BLaER1 (cell line): ENCODE results near the gene TEKT5.
"Not testable (repeated sequence)": the region's sequence is repeated elsewhere in the genome, so short reads cannot be mapped to it uniquely, and the experiment has no call there.

Source experiments
- H3K27ac ChIP-seq: shearing (Covaris generic); formaldehyde crosslinking; 2 replicates; pipeline ENCODE4 v1.8.1; 2022
- H3K27me3 ChIP-seq: shearing (Covaris generic); formaldehyde crosslinking; 2 replicates; pipeline ENCODE4 v1.8.1; 2022
- H3K36me3 ChIP-seq: shearing (Covaris generic); formaldehyde crosslinking; 2 replicates; pipeline ENCODE4 v1.8.1; 2022
- H3K4me1 ChIP-seq: shearing (Covaris generic); formaldehyde crosslinking; 2 replicates; pipeline ENCODE4 v1.8.1; 2022
- H3K4me2 ChIP-seq: shearing (Covaris generic); formaldehyde crosslinking; 2 replicates; pipeline ENCODE4 v1.8.1; 2022
- H3K4me3 ChIP-seq: shearing (Covaris generic); formaldehyde crosslinking; 2 replicates; pipeline ENCODE4 v1.8.1; 2022
- H3K9ac ChIP-seq: shearing (Covaris generic); formaldehyde crosslinking; 2 replicates; pipeline ENCODE4 v1.8.1; 2022
- H3K9me3 ChIP-seq: shearing (Covaris generic); formaldehyde crosslinking; 2 replicates; pipeline ENCODE4 v1.8.1; 2022
- H4K20me1 ChIP-seq: shearing (Covaris generic); formaldehyde crosslinking; 2 replicates; pipeline ENCODE4 v1.8.1; 2022
- Cebpa-rat ChIP-seq: shearing (Covaris generic); IDR thresholded peaks from 2 replicates; pipeline ENCODE4 v1.8.1; 2022

Gene TEKT5

DNA sequence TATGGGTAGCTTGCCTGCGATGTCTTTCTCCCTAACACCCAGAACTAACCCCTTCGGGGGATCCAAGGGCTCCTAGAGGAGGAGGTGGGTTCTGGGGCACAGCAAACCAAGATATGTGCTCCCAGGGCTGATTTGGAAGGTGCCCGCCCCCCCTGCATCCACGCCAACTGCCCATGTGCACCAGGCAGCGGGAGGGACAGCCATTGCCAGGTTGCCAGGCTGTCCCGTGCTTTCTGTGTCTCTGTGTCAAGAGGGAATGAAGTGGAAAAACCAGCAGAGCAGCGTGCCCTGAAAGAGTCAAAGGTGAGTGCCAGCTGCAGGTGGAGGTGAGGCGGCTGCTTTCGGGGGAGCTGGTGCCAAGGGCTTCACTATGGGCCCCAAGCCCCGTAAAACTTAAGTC is 6.4 kb downstream of the TEKT5 start:
- H4K20me1 ChIP-seq: no peaks in the 10 kb centered on the region
- H3K36me3 ChIP-seq: no peaks in the 10 kb centered on the region
- TF ChIP-seq Cebpa-rat: no peak
- peaks cover 37% of the 10 kb centered on the region for H3K4me1 ChIP-seq
- H3K27me3 ChIP-seq: no peaks in the 10 kb centered on the region
- no peak overlapping the region for H3K4me2 ChIP-seq
- H3K27ac ChIP-seq: no peak overlapping the region
- H3K9ac ChIP-seq: no peak overlapping the region
- H3K4me3 ChIP-seq: no peak overlapping the region
- H3K9me3 ChIP-seq: no peaks in the 10 kb centered on the region

DNA sequence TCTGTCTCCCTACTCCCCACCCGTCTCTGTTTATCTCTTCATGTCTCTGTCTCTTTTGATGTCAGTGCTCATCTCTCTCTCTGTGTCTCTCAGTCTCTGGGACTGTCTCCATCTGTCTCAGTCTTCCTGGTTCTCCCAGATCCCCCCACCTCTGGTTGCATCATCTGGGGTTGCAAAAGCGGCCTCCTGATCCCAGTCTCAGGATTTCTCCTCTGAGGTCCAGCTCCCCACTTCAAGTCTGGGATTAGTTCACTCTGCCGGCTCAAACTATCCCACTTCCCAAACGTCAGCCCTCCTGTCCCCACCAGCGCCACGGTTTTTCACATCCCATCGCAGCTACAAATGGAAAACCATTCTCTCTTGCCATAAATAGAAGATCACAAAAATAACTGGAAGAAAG is 9.0 kb downstream of the TEKT5 start:
- Histone ChIP-seq H4K20me1 (no peaks in the 10 kb centered on the region), H3K4me2 (no peak overlapping the region), H3K27ac (no peak overlapping the region), H3K4me3 (no peak overlapping the region), H3K27me3 (no peaks in the 10 kb centered on the region), H3K36me3 (no peaks in the 10 kb centered on the region), H3K9me3 (no peaks in the 10 kb centered on the region), H3K9ac (no peak overlapping the region), H3K4me1 (peaks cover 30% of the 10 kb centered on the region)
- TF ChIP-seq Cebpa-rat: no peak

DNA sequence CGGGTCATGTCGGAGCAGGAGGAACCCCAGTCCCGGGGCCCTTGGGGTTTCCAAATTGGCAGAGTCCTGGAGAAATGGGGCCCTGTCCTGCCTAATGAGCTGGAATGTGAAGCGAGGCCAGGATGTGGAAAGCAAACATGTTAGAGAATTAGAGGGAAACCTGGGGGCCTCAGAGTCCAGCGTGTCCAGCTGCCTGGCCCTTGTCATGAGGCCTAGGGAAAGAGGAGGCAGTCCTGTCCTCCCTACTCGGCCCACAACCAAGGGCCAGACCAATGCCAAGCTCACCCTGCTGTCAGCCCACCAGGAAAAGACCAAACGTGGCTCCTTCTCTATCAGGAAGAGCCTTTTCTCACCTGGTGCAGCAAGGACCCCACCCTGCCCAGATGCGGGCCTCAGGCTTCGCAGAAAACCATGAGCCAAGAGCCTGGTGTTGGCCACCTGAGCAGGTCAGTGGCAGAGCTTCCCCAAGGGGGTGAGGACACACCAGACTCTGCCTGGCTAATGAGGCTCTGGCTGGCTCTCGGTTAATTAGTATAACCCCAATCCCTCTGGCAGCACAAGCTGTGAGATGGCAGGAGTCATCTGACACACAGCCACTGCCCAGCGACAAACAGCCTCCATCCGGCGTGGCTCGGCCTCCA is 10.1 kb downstream of the TEKT5 start:
- no peak overlapping the region for H3K27ac ChIP-seq
- H4K20me1 ChIP-seq: no peaks in the 10 kb centered on the region
- H3K36me3 ChIP-seq: no peaks in the 10 kb centered on the region
- H3K9ac ChIP-seq: peak overlapping the region; percentile 10; the same call in 1 of the 2 replicates
- H3K27me3 ChIP-seq: no peaks in the 10 kb centered on the region
- H3K4me1 ChIP-seq: peaks cover 24% of the 10 kb centered on the region
- no peak overlapping the region for H3K4me3 ChIP-seq
- no peak for TF ChIP-seq Cebpa-rat
- H3K9me3 ChIP-seq: no peaks in the 10 kb centered on the region
- H3K4me2 ChIP-seq: 0 out of 2 replicates have a peak overlapping the region, but pooled peaks have one; percentile 11

DNA sequence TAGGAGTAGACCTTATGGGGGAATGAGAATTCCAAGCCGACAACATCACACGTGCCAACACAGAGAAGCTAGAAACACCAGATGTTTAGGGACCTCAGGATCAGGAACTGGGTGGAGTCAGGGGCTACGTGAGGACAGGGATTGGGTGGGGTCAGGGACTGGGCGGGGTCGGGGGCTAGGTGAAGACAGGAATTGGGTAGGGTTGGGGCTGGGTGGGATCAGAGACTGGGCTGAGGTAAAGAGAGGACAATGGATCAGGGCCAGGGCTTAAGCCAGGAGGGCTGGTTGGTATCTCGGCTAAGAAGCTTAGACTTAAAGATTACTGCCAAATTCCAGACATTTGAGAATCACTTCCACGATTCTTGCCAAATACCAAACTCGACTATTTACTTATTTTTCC is 11.6 kb downstream of the TEKT5 start:
- no peaks in the 10 kb centered on the region for H3K36me3 ChIP-seq
- H3K9me3 ChIP-seq: no peaks in the 10 kb centered on the region
- H3K27ac ChIP-seq: no peak overlapping the region
- no peak for TF ChIP-seq Cebpa-rat
- peaks cover 25% of the 10 kb centered on the region for H3K4me1 ChIP-seq
- H3K4me2 ChIP-seq: no peak overlapping the region
- no peaks in the 10 kb centered on the region for H3K27me3 ChIP-seq
- no peak overlapping the region for H3K4me3 ChIP-seq
- no peaks in the 10 kb centered on the region for H4K20me1 ChIP-seq
- no peak overlapping the region for H3K9ac ChIP-seq

DNA sequence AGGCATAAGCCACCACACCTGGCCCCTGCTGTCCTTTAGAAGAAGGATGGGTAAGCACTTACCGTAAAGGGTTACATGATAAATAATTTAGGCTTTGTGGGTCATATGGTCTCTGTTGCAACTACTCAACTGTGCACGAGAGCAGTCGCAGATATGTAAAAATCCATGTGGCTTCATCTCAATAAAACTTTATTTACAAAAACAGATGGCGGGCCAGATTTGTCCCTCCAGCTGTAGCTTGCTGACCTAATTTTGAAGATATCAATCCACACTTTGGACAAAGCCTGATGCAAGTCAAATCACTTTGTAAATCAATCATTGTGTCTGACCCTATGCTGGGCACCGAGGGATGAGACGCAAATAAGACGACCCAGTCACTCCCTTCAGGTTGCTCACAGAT is 12.1 kb downstream of the TEKT5 start:
- H3K4me3 ChIP-seq: no peak overlapping the region
- no peaks in the 10 kb centered on the region for H3K27me3 ChIP-seq
- no peak overlapping the region for H3K27ac ChIP-seq
- H3K4me1 ChIP-seq: peaks cover 31% of the 10 kb centered on the region
- H3K9ac ChIP-seq: no peak overlapping the region
- no peak overlapping the region for H3K4me2 ChIP-seq
- no peak for TF ChIP-seq Cebpa-rat
- no peaks in the 10 kb centered on the region for H3K9me3 ChIP-seq
- H4K20me1 ChIP-seq: no peaks in the 10 kb centered on the region
- H3K36me3 ChIP-seq: no peaks in the 10 kb centered on the region

DNA sequence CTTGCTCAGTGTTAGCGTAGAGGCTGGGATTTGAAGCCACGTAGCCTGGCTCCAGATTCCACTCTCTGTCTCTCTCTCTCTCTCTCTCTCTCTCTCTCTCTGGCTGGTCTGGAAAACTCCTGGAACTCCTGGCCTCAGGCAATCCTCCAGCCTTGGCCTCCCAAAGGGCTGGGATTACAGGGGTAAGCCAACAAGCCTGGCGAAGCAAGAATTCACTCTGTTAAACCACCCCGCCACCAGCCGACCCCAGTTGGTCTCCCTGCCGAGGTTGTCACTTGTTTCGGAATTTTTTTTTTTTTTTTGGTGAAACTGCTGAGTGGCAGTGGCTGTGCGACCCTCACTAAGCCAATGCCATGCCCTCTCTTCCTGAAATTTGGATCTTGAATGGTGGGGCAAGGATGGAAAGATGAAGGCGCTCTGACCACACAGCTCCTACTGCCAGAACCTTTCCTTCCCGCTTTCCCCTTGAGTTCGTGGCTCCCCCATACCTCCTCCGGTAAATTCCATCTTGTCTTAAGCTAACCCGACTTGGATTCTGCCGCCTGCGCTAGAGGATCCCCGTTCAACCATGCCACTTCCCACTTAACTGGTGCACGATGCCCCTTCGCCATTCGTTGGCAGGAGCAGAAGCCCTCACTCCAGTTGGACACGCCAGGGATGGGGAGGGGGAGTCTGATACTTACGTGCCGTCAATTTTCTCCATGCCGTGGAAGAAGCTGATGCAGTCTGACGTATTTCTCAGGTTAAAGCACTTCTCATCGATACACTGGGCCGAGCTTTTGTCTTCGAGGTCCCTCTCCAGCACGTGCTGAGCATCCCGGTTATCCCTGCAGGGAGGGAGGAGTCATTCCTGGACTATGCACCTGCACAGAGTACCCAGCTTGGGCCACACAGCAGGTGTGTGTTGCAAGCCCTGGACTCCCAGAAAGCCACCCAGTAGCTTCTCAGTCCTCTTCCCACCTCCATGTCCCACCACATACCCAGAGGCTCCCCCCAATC is 13.1 kb downstream of the TEKT5 start:
- H4K20me1 ChIP-seq: no peaks in the 10 kb centered on the region
- H3K4me3 ChIP-seq: no peak overlapping the region
- no peak for TF ChIP-seq Cebpa-rat
- no peaks in the 10 kb centered on the region for H3K9me3 ChIP-seq
- H3K4me1 ChIP-seq: peaks cover 38% of the 10 kb centered on the region
- H3K36me3 ChIP-seq: no peaks in the 10 kb centered on the region
- H3K27ac ChIP-seq: no peak overlapping the region
- H3K4me2 ChIP-seq: no peak overlapping the region
- H3K27me3 ChIP-seq: no peaks in the 10 kb centered on the region
- no peak overlapping the region for H3K9ac ChIP-seq

DNA sequence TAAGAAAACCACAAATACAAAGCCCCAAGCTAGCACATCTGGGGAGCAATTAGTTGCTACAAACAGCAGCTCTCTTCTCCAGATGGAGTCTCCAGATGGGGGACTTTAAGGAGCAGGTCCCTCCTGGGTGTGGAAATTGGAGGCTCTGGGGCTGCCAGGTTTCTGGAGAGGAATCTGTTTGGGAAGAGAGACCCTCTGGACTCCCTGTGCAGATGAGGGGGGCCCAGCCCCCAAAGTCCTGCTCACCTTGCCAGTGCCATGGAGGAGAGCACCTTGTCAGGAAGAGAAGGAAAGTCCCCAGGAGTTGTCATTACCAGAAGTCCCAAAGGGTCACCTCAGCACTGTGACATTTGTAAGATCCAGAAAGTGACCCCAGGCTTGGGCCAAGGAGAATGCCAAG is 14.8 kb downstream of the TEKT5 start:
- Histone ChIP-seq H3K4me3 (no peak overlapping the region), H3K4me2 (peak overlapping the region; percentile 77; the same call in 1 of the 2 replicates), H4K20me1 (no peaks in the 10 kb centered on the region), H3K27ac (peak overlapping the region; percentile 77), H3K36me3 (no peaks in the 10 kb centered on the region), H3K9me3 (no peaks in the 10 kb centered on the region), H3K4me1 (peaks cover 38% of the 10 kb centered on the region), H3K9ac (no peak overlapping the region), H3K27me3 (no peaks in the 10 kb centered on the region)
- no peak for TF ChIP-seq Cebpa-rat

DNA sequence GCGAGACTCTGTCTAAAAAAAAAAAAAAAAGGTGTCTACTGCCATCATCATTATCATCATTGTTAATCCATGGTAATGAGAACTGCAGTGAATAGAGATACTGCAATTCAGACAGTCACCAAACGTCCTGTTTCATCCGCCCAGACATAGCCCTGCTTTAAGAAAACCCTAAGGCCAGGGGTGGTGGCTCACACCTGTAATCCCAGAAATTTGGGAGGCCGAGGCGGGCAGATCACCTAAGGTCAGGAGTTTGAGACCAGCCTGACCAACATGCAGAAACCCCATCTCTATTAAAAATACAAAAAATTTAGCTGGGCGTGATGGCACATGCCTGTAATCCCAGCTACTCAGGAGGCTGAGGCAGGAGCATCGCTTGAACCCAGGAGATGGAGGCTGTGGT is 15.3 kb downstream of the TEKT5 start:
- Histone ChIP-seq H3K27ac (peak overlapping the region; percentile 77), H3K4me2 (peak overlapping the region; percentile 77), H3K9ac (0 out of 2 replicates have a peak overlapping the region, but pooled peaks have one; percentile 58), H3K4me1 (peaks cover 36% of the 10 kb centered on the region)
- not testable (repeated sequence) for H3K27me3 ChIP-seq, H3K9me3 ChIP-seq, H3K4me3 ChIP-seq, H3K36me3 ChIP-seq, H4K20me1 ChIP-seq

DNA sequence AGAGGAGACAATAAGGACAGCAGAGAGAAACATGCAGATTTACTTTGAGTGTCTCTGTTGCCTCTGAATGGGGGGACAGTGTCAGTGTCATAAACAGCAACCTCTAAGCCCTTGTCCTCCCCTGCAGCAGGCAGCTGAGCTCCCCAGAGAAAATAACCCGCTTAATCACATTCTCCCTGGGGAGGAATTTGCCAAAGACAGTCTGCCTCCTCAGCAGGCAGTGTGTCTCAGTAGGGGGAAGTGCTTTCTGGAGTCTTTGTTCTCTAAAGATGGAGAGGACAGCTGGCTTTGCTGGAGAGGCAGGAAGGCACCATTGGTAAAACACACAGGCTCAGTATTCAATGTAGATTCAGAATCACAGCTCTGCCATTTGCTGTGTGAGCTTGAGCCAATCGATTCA is 16.1 kb downstream of the TEKT5 start:
- H3K27ac ChIP-seq: peak overlapping the region; percentile 77
- peak overlapping the region; percentile 77 for H3K4me2 ChIP-seq
- no peak for TF ChIP-seq Cebpa-rat
- H3K4me3 ChIP-seq: peak overlapping the region; percentile 12; the same call in 1 of the 2 replicates
- no peaks in the 10 kb centered on the region for H4K20me1 ChIP-seq
- H3K36me3 ChIP-seq: no peaks in the 10 kb centered on the region
- H3K9ac ChIP-seq: peak overlapping the region; percentile 58; the same call in 1 of the 2 replicates
- no peaks in the 10 kb centered on the region for H3K9me3 ChIP-seq
- peaks cover 32% of the 10 kb centered on the region for H3K4me1 ChIP-seq
- no peaks in the 10 kb centered on the region for H3K27me3 ChIP-seq

DNA sequence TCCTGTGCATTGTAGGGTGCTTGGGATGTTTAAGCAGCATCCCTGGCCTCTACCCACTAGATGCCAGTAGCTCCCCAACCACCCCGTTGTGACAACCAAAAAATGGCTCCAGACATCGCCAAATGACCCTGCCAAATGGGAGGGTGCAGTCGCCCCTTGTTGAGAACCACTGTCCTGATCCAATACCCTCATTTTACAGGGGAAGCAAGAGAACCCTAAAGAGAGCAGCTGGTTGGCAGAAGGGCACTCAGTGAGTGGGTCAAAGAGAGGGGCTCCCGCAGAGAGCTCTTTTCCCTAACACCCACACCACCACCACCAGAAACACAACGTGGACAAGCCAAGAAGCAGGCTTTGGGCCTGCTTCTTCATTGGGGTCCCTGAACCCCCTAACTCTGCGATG is 18.4 kb downstream of the TEKT5 start:
- Histone ChIP-seq H3K9ac (no peak overlapping the region), H4K20me1 (no peaks in the 10 kb centered on the region), H3K27me3 (no peaks in the 10 kb centered on the region), H3K4me3 (no peak overlapping the region), H3K36me3 (no peaks in the 10 kb centered on the region), H3K4me1 (peaks cover 36% of the 10 kb centered on the region), H3K9me3 (peaks cover 6% of the 10 kb centered on the region), H3K4me2 (no peak overlapping the region), H3K27ac (no peak overlapping the region)
- TF ChIP-seq Cebpa-rat: no peak
